ENCODE measurements around the gene ARMC9. TPM values are rescaled to one million over a fixed set of nuclear protein-coding genes. Genes with fewer than 3 reads are reported as not detected.

ARMC9 gene
- 43.1 TPM for total RNA-seq
- long read RNA-seq, transcript ARMC9-201 (21 exons, 2,300 nt), result major isoform, 5 of 59 reads
- long read RNA-seq, partial matches to known transcripts, result 27 of 59 reads
- long read RNA-seq, other reads (novel, unspliced or antisense), result 26 of 59 reads

GRCh38 chr2:231198291-231199173 is at the start of gene ARMC9:
ARMC9 (plus strand) TSS chr2:231198631; CDS start chr2:231206239, 7,608 bp downstream.
- no peaks in the 10 kb centered on the region for H3K36me3 ChIP-seq
- H3K27me3 ChIP-seq (ENCODE audit: low read depth), result no peaks in the 10 kb centered on the region
- H3K27ac ChIP-seq, result peak within 1 kb of the TSS; percentile 72
- H3K4me3 ChIP-seq, result peak within 1 kb of the TSS; percentile 88
- peaks cover 11% of the 10 kb centered on the region for H3K4me1 ChIP-seq
- intact Hi-C loops (cut with DNase I), result no loop called here
- peak; percentile 95 to 99 for ATAC-seq
- DNase-seq, result peak; percentile 85
- TF ChIP-seq CTCF (IDR thresholded peaks at IDR 0.05), result no peak
- no peaks in the 10 kb centered on the region for H3K9me3 ChIP-seq

GRCh38 chr2:231152800-231153557 is 45.5 kb upstream of the ARMC9 start:
- Histone ChIP-seq H3K27me3 (ENCODE audit: low read depth) (no peaks in the 10 kb centered on the region), H3K9me3 (no peaks in the 10 kb centered on the region), H3K4me3 (no peak overlapping the region), H3K4me1 (no peaks in the 10 kb centered on the region), H3K27ac (no peak overlapping the region), H3K36me3 (peaks cover 50% of the 10 kb centered on the region)
- TF ChIP-seq CTCF (IDR thresholded peaks at IDR 0.05), result no peak
- ATAC-seq (no peak), DNase-seq (no peak)
- intact Hi-C loops (cut with DNase I), result no loop called here

GRCh38 chr2:231159306-231159705 is 39.1 kb upstream of the ARMC9 start:
- DNase-seq, result no peak
- TF ChIP-seq CTCF (IDR thresholded peaks at IDR 0.05), result no peak
- no peak for ATAC-seq
- Histone ChIP-seq H3K9me3 (no peaks in the 10 kb centered on the region), H3K27ac (no peak overlapping the region), H3K4me1 (peaks cover 9% of the 10 kb centered on the region), H3K4me3 (no peak overlapping the region), H3K27me3 (ENCODE audit: low read depth) (no peaks in the 10 kb centered on the region), H3K36me3 (peaks cover 35% of the 10 kb centered on the region)
- intact Hi-C loops (cut with DNase I), result no loop called here

GRCh38 chr2:231160701-231161100 is 37.7 kb upstream of the ARMC9 start:
- intact Hi-C loops (cut with DNase I), result no loop called here
- Histone ChIP-seq H3K27me3 (ENCODE audit: low read depth) (no peaks in the 10 kb centered on the region), H3K9me3 (no peaks in the 10 kb centered on the region), H3K4me3 (no peak overlapping the region), H3K27ac (no peak overlapping the region), H3K4me1 (peaks cover 9% of the 10 kb centered on the region), H3K36me3 (peaks cover 37% of the 10 kb centered on the region)
- TF ChIP-seq CTCF (IDR thresholded peaks at IDR 0.05), result no peak
- DNase-seq, result no peak
- ATAC-seq, result no peak

GRCh38 chr2:231161252-231161839 is 37.1 kb upstream of the ARMC9 start:
- no peak overlapping the region for H3K4me3 ChIP-seq
- peaks cover 44% of the 10 kb centered on the region for H3K36me3 ChIP-seq
- peak overlapping the region; percentile 52 for H3K27ac ChIP-seq
- DNase-seq, result no peak
- TF ChIP-seq CTCF (IDR thresholded peaks at IDR 0.05), result no peak
- intact Hi-C loops (cut with DNase I), result no loop called here
- no peaks in the 10 kb centered on the region for H3K9me3 ChIP-seq
- ATAC-seq, result no peak
- H3K27me3 ChIP-seq (ENCODE audit: low read depth), result no peaks in the 10 kb centered on the region
- H3K4me1 ChIP-seq, result peaks cover 9% of the 10 kb centered on the region
